ENCODE data around the gene NCOA5. TPM values are rescaled to one million over a fixed set of nuclear protein-coding genes. Genes with fewer than 3 reads are reported as not detected.

The NCOA5 gene
- total and polyA plus RNA-seq, 2 donors from 2014 or later, result 15.4 to 28.3 TPM

GRCh38 chr20:46020555-46020954 is 69.2 kb downstream of the NCOA5 start:
- H3K27me3 ChIP-seq (ENCODE audit: control insufficient read depth, insufficient read depth, low read length), result peaks cover 11% of the 10 kb centered on the region

DNA sequence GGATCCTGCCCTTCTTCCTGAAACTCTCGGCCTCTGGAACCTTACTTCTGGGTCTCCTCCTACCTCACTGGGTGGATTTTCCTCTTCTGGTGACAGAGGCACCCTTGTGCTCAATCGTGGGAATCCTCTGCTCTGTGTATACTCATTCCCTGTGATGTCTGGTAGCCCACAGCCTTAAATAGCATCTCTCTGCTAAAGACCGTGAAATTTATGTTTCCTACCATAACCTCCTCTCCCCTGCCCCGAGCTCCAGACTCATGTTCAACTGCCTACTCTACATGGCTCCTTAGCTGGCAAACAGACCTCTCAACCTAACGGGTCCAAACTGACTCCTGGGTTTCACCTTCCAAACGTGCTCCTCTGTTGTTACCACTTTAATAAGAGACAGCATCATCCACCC is 71.2 kb downstream of the NCOA5 start:
- Histone ChIP-seq H3K27ac (ENCODE audit: low read depth in 2 of 2, low read length in 2 of 2) (no peak overlapping the region), H3K4me3 (ENCODE audit: low read length in 3 of 3) (no peak overlapping the region), H3K9ac (ENCODE audit: low read length in 3 of 3) (no peak overlapping the region), H3K27me3 (ENCODE audit: control insufficient read depth, insufficient read depth, low read length) (peaks cover 16% of the 10 kb centered on the region), H3K9me3 (ENCODE audit: control insufficient read depth in 2 of 3, insufficient read depth in 1 of 3, low read length in 3 of 3) (no peaks in the 10 kb centered on the region), H3K36me3 (ENCODE audit: control insufficient read depth in 2 of 3, insufficient read depth in 3 of 3, low read length in 3 of 3) (no peaks in the 10 kb centered on the region), H3K4me1 (ENCODE audit: control insufficient read depth in 2 of 3, insufficient read depth in 2 of 3, low read depth in 1 of 3, low read length in 3 of 3) (no peaks in the 10 kb centered on the region)
- intact Hi-C loops (cut with DNase I), result no loop called here
- no peak for DNase-seq
- FAIRE-seq, result no peak
- TF ChIP-seq CTCF (IDR thresholded peaks at IDR 0.05; ENCODE audit: borderline replicate concordance, extremely low read depth, insufficient read depth), result no peak

More at GRCh38 chr20:46020555-46020954, 69.2 kb downstream of the NCOA5 start:
- no peaks in the 10 kb centered on the region for H3K36me3 ChIP-seq (ENCODE audit: control insufficient read depth in 2 of 3, insufficient read depth in 3 of 3, low read length in 3 of 3)
- H3K4me3 ChIP-seq (ENCODE audit: low read length in 3 of 3), result no peak overlapping the region
- no peak for DNase-seq
- intact Hi-C loops (cut with DNase I), result no loop called here
- H3K27ac ChIP-seq (ENCODE audit: low read depth in 2 of 2, low read length in 2 of 2), result no peak overlapping the region
- H3K9ac ChIP-seq (ENCODE audit: low read length in 3 of 3), result no peak overlapping the region
- TF ChIP-seq CTCF (IDR thresholded peaks at IDR 0.05; ENCODE audit: borderline replicate concordance, extremely low read depth, insufficient read depth), result no peak
- no peaks in the 10 kb centered on the region for H3K4me1 ChIP-seq (ENCODE audit: control insufficient read depth in 2 of 3, insufficient read depth in 2 of 3, low read depth in 1 of 3, low read length in 3 of 3)
- no peak for FAIRE-seq
- no peaks in the 10 kb centered on the region for H3K9me3 ChIP-seq (ENCODE audit: control insufficient read depth in 2 of 3, insufficient read depth in 1 of 3, low read length in 3 of 3)

DNA sequence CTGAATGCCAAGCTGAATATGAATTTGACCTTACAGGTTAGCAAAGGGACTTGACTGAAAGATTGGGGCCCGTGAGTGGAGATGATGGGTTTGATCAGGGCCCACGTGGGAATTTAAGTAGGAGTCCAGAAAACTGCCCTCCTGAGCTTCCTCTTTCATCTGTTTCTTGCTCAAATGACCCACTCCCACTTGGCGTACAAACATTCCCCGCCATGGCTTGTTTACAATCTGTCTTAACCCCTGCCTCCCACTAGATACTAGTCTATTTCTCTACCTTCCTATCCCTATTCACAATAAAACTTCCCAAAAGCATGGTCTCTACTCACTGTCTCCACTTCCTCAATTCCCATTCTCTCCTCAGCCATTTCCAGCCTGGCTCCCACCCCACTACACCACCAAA is 71.7 kb downstream of the NCOA5 start:
- DNase-seq (no peak), FAIRE-seq (no peak)
- Histone ChIP-seq H3K4me1 (ENCODE audit: control insufficient read depth in 2 of 3, insufficient read depth in 2 of 3, low read depth in 1 of 3, low read length in 3 of 3) (no peaks in the 10 kb centered on the region), H3K9ac (ENCODE audit: low read length in 3 of 3) (no peak overlapping the region), H3K27ac (ENCODE audit: low read depth in 2 of 2, low read length in 2 of 2) (no peak overlapping the region), H3K36me3 (ENCODE audit: control insufficient read depth in 2 of 3, insufficient read depth in 3 of 3, low read length in 3 of 3) (no peaks in the 10 kb centered on the region), H3K27me3 (ENCODE audit: control insufficient read depth, insufficient read depth, low read length) (peaks cover 18% of the 10 kb centered on the region), H3K9me3 (ENCODE audit: control insufficient read depth in 2 of 3, insufficient read depth in 1 of 3, low read length in 3 of 3) (no peaks in the 10 kb centered on the region), H3K4me3 (ENCODE audit: low read length in 3 of 3) (no peak overlapping the region)
- no peak for TF ChIP-seq CTCF (IDR thresholded peaks at IDR 0.05; ENCODE audit: borderline replicate concordance, extremely low read depth, insufficient read depth)
- intact Hi-C loops (cut with DNase I), result no loop called here

- no peak overlapping the region for H3K9ac ChIP-seq (ENCODE audit: low read length in 3 of 3)
- no peak overlapping the region for H3K27ac ChIP-seq (ENCODE audit: low read depth in 2 of 2, low read length in 2 of 2)
- DNase-seq (no peak), FAIRE-seq (no peak)
- H3K27me3 ChIP-seq (ENCODE audit: control insufficient read depth, insufficient read depth, low read length), result peaks cover 24% of the 10 kb centered on the region
- H3K4me1 ChIP-seq (ENCODE audit: control insufficient read depth in 2 of 3, insufficient read depth in 2 of 3, low read depth in 1 of 3, low read length in 3 of 3), result no peaks in the 10 kb centered on the region
- intact Hi-C loops (cut with DNase I), result no loop called here
- H3K4me3 ChIP-seq (ENCODE audit: low read length in 3 of 3), result no peak overlapping the region
- TF ChIP-seq CTCF (IDR thresholded peaks at IDR 0.05; ENCODE audit: borderline replicate concordance, extremely low read depth, insufficient read depth), result no peak
- no peaks in the 10 kb centered on the region for H3K36me3 ChIP-seq (ENCODE audit: control insufficient read depth in 2 of 3, insufficient read depth in 3 of 3, low read length in 3 of 3)
- no peaks in the 10 kb centered on the region for H3K9me3 ChIP-seq (ENCODE audit: control insufficient read depth in 2 of 3, insufficient read depth in 1 of 3, low read length in 3 of 3)
Measured at GRCh38 chr20:46017272-46017671, 72.5 kb downstream of the NCOA5 start.

Measured in kidney (tissue), 14 donors.